Activated CD4-positive, alpha-beta T cell treated with anti-CD3 and anti-CD28 coated beads, Interleukin-2, Interleukin-6, amounts not matched to agents 100 ng/mL and 50 ng/mL, durations not matched to agents 16 hours and 8 hours (primary cell): ENCODE measurements around the gene SOAT2.
"Not testable (repeated sequence)": the region's sequence is repeated elsewhere in the genome, so short reads cannot be mapped to it uniquely, and the experiment has no call there.

Source experiments
- DNase-seq: peaks from one replicate; pipeline ENCODE4 v3.0.0-alpha.2; 2020

SOAT2 gene

GRCh38 chr12:53159195-53159839 is 56.0 kb downstream of the SOAT2 start:
- DNase-seq = peak; percentile 95

GRCh38 chr12:53160000-53160399 is 56.7 kb downstream of the SOAT2 start:
- DNase-seq = no peak

- no peak for DNase-seq
Observed at GRCh38 chr12:53160673-53161072, 57.4 kb downstream of the SOAT2 start.

GRCh38 chr12:53161119-53161911 is 58.0 kb downstream of the SOAT2 start:
- DNase-seq = no peak

- DNase-seq = not testable (repeated sequence)
Observed at GRCh38 chr12:53163008-53163407, 59.7 kb downstream of the SOAT2 start.

- no peak for DNase-seq
Observed at GRCh38 chr12:53166837-53167236, 63.6 kb downstream of the SOAT2 start.

GRCh38 chr12:53169644-53170043 is 66.4 kb downstream of the SOAT2 start:
- DNase-seq = no peak

GRCh38 chr12:53170215-53170614 is 66.9 kb downstream of the SOAT2 start:
- no peak for DNase-seq

- DNase-seq = no peak
Observed at GRCh38 chr12:53170876-53171724, 67.8 kb downstream of the SOAT2 start.

- no peak for DNase-seq
Observed at GRCh38 chr12:53171725-53172329, 68.5 kb downstream of the SOAT2 start.

GRCh38 chr12:53172352-53172751 is 69.1 kb downstream of the SOAT2 start:
- DNase-seq = no peak

GRCh38 chr12:53173085-53173715 is 69.9 kb downstream of the SOAT2 start:
- DNase-seq = no peak
